Left lobe of liver (tissue), 2 donors: ENCODE results near the gene TNFSF12. TPM values are rescaled to one million over a fixed set of nuclear protein-coding genes. Genes with fewer than 3 reads are reported as not detected.

Source experiments
- ATAC-seq: fragments of 200-7000 bp; cut with Tn5 transposase; one replicate; pipeline ENCODE4 v1.9.1; 2020; ENCODE audit warnings: mild to moderate bottlenecking, moderate library complexity
- DNase-seq: peaks from one replicate; pipeline ENCODE4 v3.0.0-alpha.2; 2020; ENCODE audit warnings: low spot score
- total RNA-seq: library from RNA; stranded (reverse); gene quantifications from one replicate; pipeline ENCODE4 v1.2.1, GENCODE V29; 2021
- donor health status: DM: no; HTN: no; CAD: no; lungs with moderate emphysema.
- donor health status: DM: no; HTN: yes; CAD: no.

TNFSF12 gene
- total RNA-seq, 1 donor from 2014 or later = 9.3 TPM

- peak; percentile 44 for DNase-seq
- ATAC-seq = no peak
Measured at GRCh38 chr17:7563115-7563869, 14.4 kb downstream of the TNFSF12 start.

DNA sequence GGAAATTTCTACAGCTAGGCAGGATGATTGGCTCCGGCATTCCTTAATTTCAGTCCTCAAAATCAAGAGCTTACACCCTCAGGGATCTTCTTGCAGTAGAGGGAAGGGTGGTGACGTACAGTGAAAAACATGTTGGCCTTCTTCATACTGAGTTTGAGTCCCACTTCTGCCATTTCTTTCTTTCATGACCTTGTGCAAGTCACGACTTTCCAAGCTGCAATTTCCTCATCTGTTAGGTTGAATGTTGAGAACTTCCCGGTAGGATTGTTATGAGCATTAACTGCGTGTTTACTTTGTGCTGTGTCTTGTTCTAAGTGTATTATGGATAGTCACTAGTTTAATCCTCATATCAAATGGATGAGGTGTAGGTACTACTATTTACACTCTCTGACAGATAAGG, 20.7 kb downstream of the TNFSF12 start:
- ATAC-seq = no peak
- no peak for DNase-seq

DNA sequence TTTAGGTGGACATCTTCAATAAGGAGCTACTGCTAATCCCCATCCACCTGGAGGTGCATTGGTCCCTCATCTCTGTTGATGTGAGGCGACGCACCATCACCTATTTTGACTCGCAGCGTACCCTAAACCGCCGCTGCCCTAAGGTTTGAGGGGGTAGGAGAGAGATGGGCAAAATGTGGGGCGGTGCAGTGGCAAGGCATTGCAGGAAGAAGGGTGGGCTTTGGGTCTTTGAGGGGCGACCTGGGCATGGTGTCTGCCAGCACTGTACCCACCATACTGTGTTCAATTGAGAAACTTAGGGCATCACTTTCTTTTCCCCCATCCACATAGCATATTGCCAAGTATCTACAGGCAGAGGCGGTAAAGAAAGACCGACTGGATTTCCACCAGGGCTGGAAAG, 21.5 kb downstream of the TNFSF12 start:
- no peak for ATAC-seq
- DNase-seq = no peak

DNA sequence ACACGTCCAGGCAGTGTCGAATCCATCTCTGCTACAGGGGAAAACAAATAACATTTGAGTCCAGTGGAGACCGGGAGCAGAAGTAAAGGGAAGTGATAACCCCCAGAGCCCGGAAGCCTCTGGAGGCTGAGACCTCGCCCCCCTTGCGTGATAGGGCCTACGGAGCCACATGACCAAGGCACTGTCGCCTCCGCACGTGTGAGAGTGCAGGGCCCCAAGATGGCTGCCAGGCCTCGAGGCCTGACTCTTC, 23.4 kb downstream of the TNFSF12 start:
- no peak for DNase-seq
- no peak for ATAC-seq

DNA sequence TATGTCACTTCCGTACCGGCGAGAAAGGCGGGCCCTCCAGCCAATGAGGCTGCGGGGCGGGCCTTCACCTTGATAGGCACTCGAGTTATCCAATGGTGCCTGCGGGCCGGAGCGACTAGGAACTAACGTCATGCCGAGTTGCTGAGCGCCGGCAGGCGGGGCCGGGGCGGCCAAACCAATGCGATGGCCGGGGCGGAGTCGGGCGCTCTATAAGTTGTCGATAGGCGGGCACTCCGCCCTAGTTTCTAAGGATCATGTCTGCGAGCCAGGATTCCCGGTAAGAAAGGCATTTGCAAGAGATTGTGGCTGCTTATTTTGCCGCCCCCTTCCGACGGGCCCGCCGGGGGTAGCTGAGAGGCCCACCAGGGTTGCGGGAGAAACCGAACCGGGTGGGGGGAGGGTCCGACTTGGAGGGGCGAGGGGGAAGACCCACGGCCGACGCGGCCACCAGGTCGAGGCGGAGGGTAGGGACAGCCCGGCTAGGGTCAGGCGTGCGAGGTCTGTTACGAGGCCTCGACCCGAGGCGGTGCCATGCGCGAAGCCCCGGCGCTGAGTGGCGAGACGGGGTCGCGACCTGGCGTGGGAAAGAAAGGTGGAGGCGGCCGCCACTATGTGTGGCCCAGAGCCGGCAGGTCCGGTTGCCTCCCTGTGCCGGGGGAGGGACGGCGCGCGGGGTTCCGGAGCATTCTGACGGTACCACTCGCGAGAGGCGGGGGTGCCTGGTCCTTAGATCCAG, 23.9 kb downstream of the TNFSF12 start:
- ATAC-seq (peak; percentile 88), DNase-seq (peak; percentile 100)

DNA sequence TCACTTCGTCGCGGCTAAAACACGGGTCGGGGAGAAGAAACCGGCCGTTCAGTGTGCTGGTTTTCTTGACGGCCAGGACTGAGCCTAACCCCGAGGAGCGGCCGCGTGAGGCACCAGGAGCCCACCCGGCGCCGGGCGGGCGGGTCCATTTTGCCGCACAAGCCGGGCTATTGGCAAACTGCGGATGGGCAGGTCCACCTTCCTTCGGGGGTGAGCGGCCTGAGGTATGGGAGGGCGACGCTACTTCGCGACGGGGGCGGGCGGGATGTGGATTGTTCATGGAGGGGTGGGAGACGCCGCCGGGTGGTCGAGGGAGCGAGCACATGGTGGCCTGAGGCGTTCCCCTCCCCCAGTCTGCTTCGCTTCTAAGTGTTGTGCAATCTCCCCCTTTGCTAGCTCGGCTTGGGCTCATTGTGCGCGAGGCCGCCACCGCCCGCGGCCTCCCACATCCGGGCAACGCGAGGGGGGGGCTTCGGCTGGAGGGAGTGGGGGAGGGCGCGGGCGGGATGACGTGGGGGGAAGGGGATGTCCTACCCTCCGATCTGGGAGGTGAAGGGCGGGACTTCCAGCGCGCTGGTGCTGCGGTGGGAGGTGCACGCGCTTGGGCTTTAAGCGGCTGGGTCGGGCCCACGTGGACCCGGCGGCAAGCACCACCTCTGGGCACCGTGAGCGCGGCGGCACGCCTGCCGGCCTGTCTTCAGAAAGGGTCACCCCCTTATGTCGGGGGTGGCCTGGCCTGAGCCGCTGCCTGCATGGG, 24.6 kb downstream of the TNFSF12 start:
- ATAC-seq = peak; percentile 59
- peak; percentile 82 for DNase-seq

DNA sequence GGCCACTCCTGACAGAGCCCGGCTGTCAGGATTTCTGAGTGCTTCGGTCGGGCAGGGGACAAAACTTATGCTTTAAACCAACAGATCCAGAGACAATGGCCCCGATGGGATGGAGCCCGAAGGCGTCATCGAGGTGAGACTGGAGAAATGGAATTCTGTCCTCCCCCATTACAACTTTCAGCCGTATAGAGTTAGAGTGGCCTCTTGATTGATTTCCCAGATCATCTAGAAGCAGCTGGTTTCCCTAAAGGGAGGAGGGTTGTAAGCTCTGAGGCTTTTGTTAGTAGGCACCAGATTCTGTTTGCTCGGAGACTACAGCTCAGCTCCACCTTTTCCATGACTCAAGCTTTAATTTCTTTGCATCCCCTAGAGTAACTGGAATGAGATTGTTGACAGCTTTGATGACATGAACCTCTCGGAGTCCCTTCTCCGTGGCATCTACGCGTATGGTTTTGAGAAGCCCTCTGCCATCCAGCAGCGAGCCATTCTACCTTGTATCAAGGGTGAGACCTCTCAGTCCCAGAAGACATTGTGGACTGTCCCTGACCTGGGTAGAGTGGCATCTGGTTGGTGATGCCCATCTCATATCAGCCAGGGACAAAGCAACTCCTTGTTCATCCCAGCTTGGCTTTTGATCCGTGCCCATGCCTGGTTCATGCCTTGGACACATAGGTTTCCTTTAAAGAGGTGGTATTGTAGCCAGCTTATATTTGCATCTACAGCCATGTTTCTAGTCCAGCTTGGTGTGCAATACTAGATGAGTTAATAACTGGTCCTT, 25.5 kb downstream of the TNFSF12 start:
- ATAC-seq (no peak), DNase-seq (no peak)

GRCh38 chr17:7575481-7575883, 26.6 kb downstream of the TNFSF12 start:
- ATAC-seq = no peak
- no peak for DNase-seq

DNA sequence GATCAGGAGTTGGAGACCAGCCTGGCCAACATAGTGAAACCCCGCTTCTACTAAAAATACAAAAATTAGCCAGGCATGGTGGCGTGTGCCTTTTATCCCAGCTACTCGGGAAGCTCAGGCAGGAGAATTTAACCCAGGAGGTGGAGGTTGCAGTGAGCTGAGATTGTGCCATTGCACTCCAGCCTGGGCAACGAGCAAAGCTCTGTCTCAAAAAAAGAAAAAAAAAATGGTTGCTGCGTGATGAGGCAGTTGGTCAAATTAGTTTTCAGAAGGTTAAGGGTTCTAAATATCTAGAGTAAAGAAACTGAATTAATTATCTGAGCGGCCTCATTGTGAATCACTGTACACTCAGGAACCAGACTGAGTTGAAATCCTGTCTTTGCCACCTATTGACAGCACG, 27.1 kb downstream of the TNFSF12 start:
- ATAC-seq (no peak), DNase-seq (no peak)

GRCh38 chr17:7576432-7576937, 27.6 kb downstream of the TNFSF12 start:
- no peak for DNase-seq
- no peak for ATAC-seq

GRCh38 chr17:7577327-7578199, 28.7 kb downstream of the TNFSF12 start:
- DNase-seq (no peak), ATAC-seq (no peak)

DNA sequence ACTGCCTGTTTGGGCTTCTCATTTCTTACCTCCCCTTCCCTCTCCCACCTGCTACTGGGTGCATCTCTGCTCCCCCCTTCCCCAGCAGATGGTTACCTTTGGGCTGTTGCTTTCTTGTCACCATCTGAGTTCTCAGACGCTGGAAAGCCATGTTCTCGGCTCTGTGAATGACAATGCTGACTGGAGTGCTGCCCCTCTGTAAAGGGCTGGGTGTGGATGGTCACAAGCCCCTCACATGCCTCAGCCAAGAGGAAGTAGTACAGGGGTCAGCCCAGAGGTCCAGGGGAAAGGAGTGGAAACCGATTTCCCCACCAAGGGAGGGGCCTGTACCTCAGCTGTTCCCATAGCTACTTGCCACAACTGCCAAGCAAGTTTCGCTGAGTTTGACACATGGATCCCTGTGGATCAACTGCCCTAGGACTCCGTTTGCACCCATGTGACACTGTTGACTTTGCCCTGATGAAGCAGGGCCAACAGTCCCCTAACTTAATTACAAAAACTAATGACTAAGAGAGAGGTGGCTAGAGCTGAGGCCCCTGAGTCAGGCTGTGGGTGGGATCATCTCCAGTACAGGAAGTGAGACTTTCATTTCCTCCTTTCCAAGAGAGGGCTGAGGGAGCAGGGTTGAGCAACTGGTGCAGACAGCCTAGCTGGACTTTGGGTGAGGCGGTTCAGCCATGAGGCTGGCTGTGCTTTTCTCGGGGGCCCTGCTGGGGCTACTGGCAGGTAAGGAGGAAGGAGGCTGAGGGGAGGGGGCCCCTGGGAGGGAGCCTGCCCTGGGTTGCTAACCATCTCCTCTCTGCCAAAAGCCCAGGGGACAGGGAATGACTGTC, 30.4 kb downstream of the TNFSF12 start, which contains the start of gene CD68:
Gene CD68, plus strand, starts transcription at position 638 of the 833 bp plus-strand sequence. Its CDS starts 40 bp downstream, at position 678.
- DNase-seq (peak; percentile 74), ATAC-seq (peak; percentile 52)

GRCh38 chr17:7579834-7580603, 31.2 kb downstream of the TNFSF12 start:
- ATAC-seq = no peak
- no peak for DNase-seq

- ATAC-seq = no peak
- DNase-seq = no peak
Measured at GRCh38 chr17:7580604-7581575, 32.0 kb downstream of the TNFSF12 start.

GRCh38 chr17:7582396-7583252, 33.8 kb downstream of the TNFSF12 start:
- ATAC-seq (no peak), DNase-seq (no peak)
